Measurements from ENCODE around the gene SLFN14.

The SLFN14 gene

GRCh38 chr17:35584061-35584460 is 23.4 kb upstream of the SLFN14 start:
- TF ChIP-seq CTCF (conservative IDR thresholded peaks at IDR 0.05; ENCODE audit: low read depth): no peak
- POLR2A ChIA-PET (ENCODE audit: low non-redundant PET): no interaction called here
- DNase-seq (ENCODE audit: low spot score): no peak
- CTCF ChIA-PET: no interaction called here
- no peak overlapping the region for H3K27ac ChIP-seq

- peak; percentile 9 for DNase-seq (ENCODE audit: low spot score)
- ChIA-PET POLR2A (ENCODE audit: low non-redundant PET) (interaction anchor here (0.9 to 1.5 kb wide), 2 partner anchors 8 to 9 kb away, joined by 4 to 5 read pairs; partner anchors contain the start of gene AP2B1), CTCF (interaction anchor here (1.4 kb wide), 1 partner anchor 40 kb away, joined by 3 read pairs; no protein-coding TSS in a partner anchor)
- no peak for TF ChIP-seq CTCF (conservative IDR thresholded peaks at IDR 0.05; ENCODE audit: low read depth)
- H3K27ac ChIP-seq: peak overlapping the region; percentile 84
Observed at GRCh38 chr17:35578929-35579432, 18.4 kb upstream of the SLFN14 start.

- H3K27ac ChIP-seq: peak within 1 kb of the TSS; percentile 84
- POLR2A ChIA-PET (ENCODE audit: low non-redundant PET): interaction anchor here (0.5 to 1.5 kb wide), 6 partner anchors 8 to 64 kb away, joined by 3 to 9 read pairs (median 4); partner anchors contain the start of gene AP2B1
- peak; percentile 77 for DNase-seq (ENCODE audit: low spot score)
- TF ChIP-seq CTCF (conservative IDR thresholded peaks at IDR 0.05; ENCODE audit: low read depth): no peak
- CTCF ChIA-PET: interaction anchor here (0.7 to 1.4 kb wide), 2 partner anchors 39 to 227 kb away, joined by 3 read pairs; no protein-coding TSS in a partner anchor
Observed at GRCh38 chr17:35578197-35578928, 17.7 kb upstream of the SLFN14 start, which contains the start of gene PEX12. TSS of gene PEX12 (minus strand) at chr17:35578571. CDS start at chr17:35578021, 550 bp downstream.

GRCh38 chr17:35577830-35578196 is 17.2 kb upstream of the SLFN14 start:
- no peak for DNase-seq (ENCODE audit: low spot score)
- TF ChIP-seq CTCF (conservative IDR thresholded peaks at IDR 0.05; ENCODE audit: low read depth): no peak
- CTCF ChIA-PET: interaction anchor here (0.7 kb wide), 1 partner anchor 227 kb away, joined by 3 read pairs; no protein-coding TSS in a partner anchor
- peak overlapping the region; percentile 84 for H3K27ac ChIP-seq
- POLR2A ChIA-PET (ENCODE audit: low non-redundant PET): interaction anchor here (0.7 to 1.5 kb wide), 3 partner anchors 9 to 64 kb away, joined by 3 to 5 read pairs (median 3); partner anchors contain the start of gene AP2B1

- TF ChIP-seq CTCF (conservative IDR thresholded peaks at IDR 0.05; ENCODE audit: low read depth): no peak
- DNase-seq (ENCODE audit: low spot score): no peak
- ChIA-PET CTCF (no interaction called here), POLR2A (ENCODE audit: low non-redundant PET) (no interaction called here)
- H3K27ac ChIP-seq: no peak overlapping the region
Observed at GRCh38 chr17:35575759-35576158, 15.1 kb upstream of the SLFN14 start.

- no peak for DNase-seq (ENCODE audit: low spot score)
- H3K27ac ChIP-seq: no peak overlapping the region
- POLR2A ChIA-PET (ENCODE audit: low non-redundant PET): no interaction called here
- CTCF ChIA-PET: no interaction called here
- no peak for TF ChIP-seq CTCF (conservative IDR thresholded peaks at IDR 0.05; ENCODE audit: low read depth)
Observed at GRCh38 chr17:35569405-35569804, 8.8 kb upstream of the SLFN14 start.

All from RWPE1 (cell line).